ENCODE data around the gene PAPLN.

The PAPLN gene

GRCh38 chr14:73237786-73238423 is 599 bp downstream of the PAPLN start:
- H3K27ac ChIP-seq: no peak overlapping the region
- TF ChIP-seq CTCF (conservative IDR thresholded peaks at IDR 0.05): no peak
- TF ChIP-seq ZFX (IDR thresholded peaks at IDR 0.05): no peak

GRCh38 chr14:73238424-73238852 is 1.1 kb downstream of the PAPLN start:
- TF ChIP-seq ZFX (IDR thresholded peaks at IDR 0.05) (no peak), CTCF (conservative IDR thresholded peaks at IDR 0.05) (no peak)
- no peak overlapping the region for H3K27ac ChIP-seq

- TF ChIP-seq CTCF (conservative IDR thresholded peaks at IDR 0.05) (no peak), ZFX (IDR thresholded peaks at IDR 0.05) (no peak)
- no peak overlapping the region for H3K27ac ChIP-seq
Measured at GRCh38 chr14:73238941-73239340, 1.6 kb downstream of the PAPLN start.

GRCh38 chr14:73239393-73240241 is 2.3 kb downstream of the PAPLN start:
- no peak overlapping the region; the same call in 1 of the 2 replicates for H3K27ac ChIP-seq
- TF ChIP-seq CTCF (conservative IDR thresholded peaks at IDR 0.05) (no peak), ZFX (IDR thresholded peaks at IDR 0.05) (no peak)

- H3K27ac ChIP-seq: no peak overlapping the region
- TF ChIP-seq CTCF (conservative IDR thresholded peaks at IDR 0.05): no peak
- no peak for TF ChIP-seq ZFX (IDR thresholded peaks at IDR 0.05)
Measured at GRCh38 chr14:73240816-73241480, 3.6 kb downstream of the PAPLN start.

GRCh38 chr14:73241481-73242165 is 4.3 kb downstream of the PAPLN start:
- no peak for TF ChIP-seq CTCF (conservative IDR thresholded peaks at IDR 0.05)
- TF ChIP-seq ZFX (IDR thresholded peaks at IDR 0.05): no peak
- H3K27ac ChIP-seq: no peak overlapping the region

Data from C4-2B (cell line).